HepG2 (cell line): ENCODE measurements around the gene MYL3. TPM values are rescaled to one million over a fixed set of nuclear protein-coding genes. Genes with fewer than 3 reads are reported as not detected.

ENCODE experiments used
- ATAC-seq: fragments of 200-7000 bp; cut with Tn5 transposase; 3 replicates; pipeline ENCODE4 v1.9.1; 2020; ENCODE audit warnings: mild to moderate bottlenecking, moderate library complexity
- BruUV-seq: library from RNA; stranded (reverse); fragments of 400-500 nt; replicated peaks from 2 replicates; lab custom pipeline; 2021; lab: Mats Ljungman, UMichigan
- CTCF ChIA-PET: fragments of 300-600 bp; formaldehyde crosslinking; extraction: SDS; loops from one replicate; lab custom pipeline; 2021; ENCODE audit warnings: low total read pairs, inconsistent platforms, low intra/inter-chr PET ratio; lab: Yijun Ruan, JAX
- POLR2A ChIA-PET: fragments of 350-600 bp; sonication (Branson Sonifier 250); formaldehyde crosslinking; loops from one replicate; lab custom pipeline; 2020; ENCODE audit warnings: antibody characterized with exemption, inconsistent platforms; lab: Yijun Ruan, JAX
- DNase-seq: peaks from one replicate; pipeline ENCODE4 v3.0.0-alpha.2; 2015; ENCODE audit warnings: low spot score
- FAIRE-seq: peaks from 3 replicates; lab custom pipeline; 2011; peaks lifted over from hg19 to GRCh38; lab: Jason Lieb, UNC
- H2AFZ ChIP-seq: one replicate; pipeline ENCODE4 v1.6.1; 2011; ENCODE audit warnings: low read length, inconsistent platforms
- H3K27ac ChIP-seq: fragments of 300-600 bp; 3 replicates; pipeline ENCODE4 v1.8.0; 2011; ENCODE audit warnings: mixed run types, mild to moderate bottlenecking, mixed read lengths, low read length, inconsistent platforms; ENCODE audit not compliant: insufficient read depth; ENCODE audit errors: extremely low read length
- H3K27me3 ChIP-seq, 2 experiments: fragments of 200-600 bp in 1 of 2; 2 replicates in 1 of 2; 3 replicates in 1 of 2; pipeline versions ENCODE4 v1.6.0 to v1.8.0; 2011; ENCODE audit warnings: low read length in 2 of 2, mild to moderate bottlenecking in 2 of 2, moderate library complexity in 2 of 2, inconsistent platforms in 1 of 2; ENCODE audit not compliant: insufficient read depth in 2 of 2, control insufficient read depth in 1 of 2
- H3K36me3 ChIP-seq, 2 experiments: fragments of 200-600 bp in 1 of 2; replicated peaks in 1 of 2; 2 replicates in 1 of 2; 3 replicates in 1 of 2; pipeline versions ENCODE4 v1.5.1 to v1.8.0; 2011; ENCODE audit warnings: low read length in 2 of 2, inconsistent platforms in 1 of 2; ENCODE audit not compliant: insufficient read depth in 2 of 2, control insufficient read depth in 1 of 2
- H3K4me1 ChIP-seq: 2 replicates; pipeline ENCODE4 v1.5.1; 2012; ENCODE audit warnings: low read length, inconsistent platforms; ENCODE audit not compliant: insufficient read depth
- H3K4me2 ChIP-seq: 2 replicates; pipeline ENCODE4 v1.6.0; 2011; ENCODE audit warnings: low read depth, low read length, inconsistent platforms
- H3K4me3 ChIP-seq, 3 experiments: fragments of 200-600 bp in 1 of 3; sonication (generic), shearing (Covaris generic) in 1 of 3; replicated peaks in 1 of 3; 2 replicates each; pipeline ENCODE4 v1.5.1; 2011 to 2016; ENCODE audit warnings: low read length in 3 of 3, inconsistent platforms in 2 of 3, low read depth in 2 of 3, mild to moderate bottlenecking in 2 of 3, control low read depth in 1 of 3, mixed read lengths in 1 of 3; ENCODE audit not compliant: insufficient read depth in 1 of 3
- H3K79me2 ChIP-seq: one replicate; pipeline ENCODE4 v1.6.1; 2011; ENCODE audit warnings: low read length, inconsistent platforms; ENCODE audit not compliant: insufficient read depth
- H3K9ac ChIP-seq: 2 replicates; pipeline ENCODE4 v1.6.0; 2011; ENCODE audit warnings: mild to moderate bottlenecking, low read depth, low read length, inconsistent platforms; ENCODE audit not compliant: insufficient read depth
- H3K9me3 ChIP-seq: 2 replicates; pipeline ENCODE4 v1.5.1; 2012; ENCODE audit warnings: mild to moderate bottlenecking, low read length
- H4K20me1 ChIP-seq: 2 replicates; pipeline ENCODE4 v1.6.0; 2011; ENCODE audit warnings: inconsistent platforms, mild to moderate bottlenecking, low read length, moderate library complexity; ENCODE audit not compliant: insufficient read depth
- ARID3A ChIP-seq: IDR thresholded peaks from 2 replicates; pipeline ENCODE4 v1.6.1; 2012; ENCODE audit warnings: low read depth, low read length, improper control_type of control experiment
- POGZ ChIP-seq: sonication (generic); formaldehyde crosslinking; IDR thresholded peaks from 2 replicates; pipeline ENCODE4 v1.4.0; 2020; ENCODE audit warnings: mild to moderate bottlenecking, missing genetic modification reagents
- SETDB1 ChIP-seq: sonication (generic); formaldehyde crosslinking; IDR thresholded peaks from 2 replicates; pipeline ENCODE4 v1.5.1; 2020; ENCODE audit warnings: missing genetic modification reagents, mild to moderate bottlenecking, borderline replicate concordance
- SIX4 ChIP-seq: sonication (generic); formaldehyde crosslinking; IDR thresholded peaks from 2 replicates; pipeline ENCODE4 v1.4.0; 2020; ENCODE audit warnings: missing genetic modification reagents
- TBX3 ChIP-seq: fragments of 450-650 bp; IDR thresholded peaks from 2 replicates; pipeline ENCODE4 v1.6.1; 2017; ENCODE audit warnings: antibody characterized with exemption, mild to moderate bottlenecking, inconsistent platforms, borderline replicate concordance
- TFAP4 ChIP-seq: sonication (generic); IDR thresholded peaks from 2 replicates; pipeline ENCODE4 v1.6.1; 2016; ENCODE audit warnings: low read depth, borderline replicate concordance
- USF2 ChIP-seq, 2 experiments: sonication (generic) in 1 of 2; formaldehyde crosslinking in 1 of 2; IDR thresholded peaks; 2 replicates each; pipeline versions ENCODE4 v1.5.1 to v1.6.1; 2011 to 2020; ENCODE audit warnings: borderline replicate concordance in 1 of 2, low read depth in 1 of 2, low read length in 1 of 2, mild to moderate bottlenecking in 1 of 2, missing genetic modification reagents in 1 of 2, moderate library complexity in 1 of 2
- ZBTB21 ChIP-seq: sonication (generic); formaldehyde crosslinking; IDR thresholded peaks from 2 replicates; pipeline ENCODE4 v1.4.0; 2020; ENCODE audit warnings: missing genetic modification reagents
- ZKSCAN1 ChIP-seq: fragments of 150-350 bp; IDR thresholded peaks from 2 replicates; pipeline ENCODE4 v1.6.1; 2014; ENCODE audit warnings: low read length
- ZNF10 ChIP-seq: sonication (generic); formaldehyde crosslinking; IDR thresholded peaks from 2 replicates; pipeline ENCODE4 v1.4.0; 2020; ENCODE audit warnings: mild to moderate bottlenecking, low read depth, missing genetic modification reagents, borderline replicate concordance
- ZNF460 ChIP-seq: sonication (generic); formaldehyde crosslinking; IDR thresholded peaks from 2 replicates; pipeline ENCODE4 v1.5.1; 2020; ENCODE audit warnings: missing genetic modification reagents, mild to moderate bottlenecking, borderline replicate concordance
- ZNF503 ChIP-seq: sonication (generic); formaldehyde crosslinking; IDR thresholded peaks from 2 replicates; pipeline ENCODE4 v1.4.0; 2020; ENCODE audit warnings: missing genetic modification reagents
- WGBS: methylation state at CpG from one replicate; pipeline ENCODE4 v1.1.6; 2017; ENCODE audit warnings: low lambda C conversion rate; 5-methylcytosine and 5-hydroxymethylcytosine counted together
- in situ Hi-C: cut with HindIII; loops from 2 replicates; pipeline ENCODE4 v1.10.0; 2017; ENCODE audit warnings: low pct_unique_long_range_greater_than_20kb; ENCODE audit not compliant: extremely low pct_ligation_motif_present
- intact Hi-C: fragments of 100-400 bp; cut with micrococcal nuclease; formaldehyde crosslinking; loops from one replicate; pipeline ENCODE4 v1.10.0; 2022; ENCODE audit not compliant: unreplicated experiment
- polyA plus RNA-seq, 8 experiments: library from polyadenylated mRNA; depleted of rRNA in 3 of 8; stranded (reverse) in 7 of 8; unstranded in 1 of 8; fragments of >200 nt; fragmentation: Illumina TruSeq in 4 of 8; extraction: Trizol in 4 of 8; gene quantifications; 2 replicates each; pipeline versions ENCODE4 v1.2.1 to v1.2.3, GENCODE V29; 2011 to 2016; ENCODE audit warnings: low read depth in 4 of 8, missing spikeins in 1 of 8, mixed read lengths in 1 of 8; ENCODE audit not compliant: insufficient read depth in 1 of 8
- total RNA-seq, 5 experiments: library from RNA; depleted of rRNA; stranded (reverse); fragments of >200 nt; fragmentation: Illumina TruSeq; extraction: Trizol; gene quantifications; 2 replicates each; pipeline ENCODE4 v1.2.3, GENCODE V29; 2016; ENCODE audit warnings: low read depth in 1 of 5
- TF ChIP-seq, protein P1 (sequence below): sonication (generic); formaldehyde crosslinking; conservative IDR thresholded peaks from 2 replicates; pipeline ENCODE4 v1.8.1; 2023; ENCODE audit warnings: missing genetic modification reagents
- TF ChIP-seq, protein P2 (sequence below): IDR thresholded peaks from 2 replicates; pipeline ENCODE4 v1.6.1; 2016; ENCODE audit warnings: low read depth, borderline replicate concordance

The MYL3 gene
- total and polyA plus RNA-seq, 2 of the 13 experiments (the other 11 are each of a cell fraction or from before 2014, with no cell fraction given) = not detected

- TF ChIP-seq ARID3A (no peak), ZKSCAN1 (no peak), SETDB1 (CRISPR knock-in tag) (no peak)
These were observed at the start of gene MYL3 (continued) for GRCh38 chr3:46863261-46863782.

DNA sequence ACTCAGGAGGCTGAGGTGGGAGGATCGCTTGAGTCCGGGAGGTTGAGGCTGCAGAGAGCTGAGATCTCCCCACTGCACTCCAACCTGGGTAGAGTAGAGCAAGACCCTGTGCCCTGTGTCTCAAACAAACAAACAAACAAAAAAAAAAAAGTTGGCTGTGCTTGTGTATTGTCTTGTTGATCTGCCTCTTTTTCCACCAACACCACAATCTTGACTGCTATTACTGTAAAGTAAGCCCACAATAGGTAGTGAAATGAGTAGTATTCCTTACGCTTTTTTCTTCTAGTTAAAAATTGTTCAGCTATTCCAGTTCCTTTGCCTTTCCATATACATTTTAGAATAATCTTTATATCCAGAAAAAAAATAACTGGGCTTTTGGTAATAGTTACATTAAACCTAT is 49.7 kb upstream of the MYL3 start:
- no peak overlapping the region for H3K4me3 ChIP-seq
- no peaks in the 10 kb centered on the region for H4K20me1 ChIP-seq
- H3K4me2 ChIP-seq = no peak overlapping the region
- H3K27me3 ChIP-seq = peaks cover 0 to 7% of the 10 kb centered on the region in 2 experiments; a peak in 1 of 5 replicates
- DNase-seq = no peak
- ChIA-PET CTCF (no interaction called here), POLR2A (no interaction called here)
- BruUV-seq = no TSS peak
- no peak overlapping the region for H2AFZ ChIP-seq
- 95% methylated on average over 3 of the region's 3 CpGs for WGBS
- H3K4me1 ChIP-seq = peaks cover 15% of the 10 kb centered on the region
- no peak for FAIRE-seq
- H3K36me3 ChIP-seq = peaks cover 3 to 8% of the 10 kb centered on the region in 2 experiments; a peak in 2 of 5 replicates
- intact Hi-C loops = no loop called here
- no peak overlapping the region for H3K9ac ChIP-seq
- no peaks in the 10 kb centered on the region; the same call in 1 of the 2 replicates for H3K9me3 ChIP-seq
- in situ Hi-C loops = no loop called here
- no peaks in the 10 kb centered on the region for H3K79me2 ChIP-seq
- no peak for ATAC-seq
- H3K27ac ChIP-seq = no peak overlapping the region
- no peak for TF ChIP-seq ZNF460 (CRISPR knock-in tag)
- no peak for TF ChIP-seq ZNF10 (CRISPR knock-in tag)
- TF ChIP-seq USF2 (IDR thresholded peaks at IDR 0.05; ENCODE audit: low read depth, low read length) = no peak
- TF ChIP-seq USF2 (CRISPR knock-in tag; IDR thresholded peaks at IDR 0.05; ENCODE audit: borderline replicate concordance) = no peak
- no peak for TF ChIP-seq TFAP4
- TF ChIP-seq ZNF503 = no peak
- no peak for TF ChIP-seq TBX3
- TF ChIP-seq, protein P1, sequence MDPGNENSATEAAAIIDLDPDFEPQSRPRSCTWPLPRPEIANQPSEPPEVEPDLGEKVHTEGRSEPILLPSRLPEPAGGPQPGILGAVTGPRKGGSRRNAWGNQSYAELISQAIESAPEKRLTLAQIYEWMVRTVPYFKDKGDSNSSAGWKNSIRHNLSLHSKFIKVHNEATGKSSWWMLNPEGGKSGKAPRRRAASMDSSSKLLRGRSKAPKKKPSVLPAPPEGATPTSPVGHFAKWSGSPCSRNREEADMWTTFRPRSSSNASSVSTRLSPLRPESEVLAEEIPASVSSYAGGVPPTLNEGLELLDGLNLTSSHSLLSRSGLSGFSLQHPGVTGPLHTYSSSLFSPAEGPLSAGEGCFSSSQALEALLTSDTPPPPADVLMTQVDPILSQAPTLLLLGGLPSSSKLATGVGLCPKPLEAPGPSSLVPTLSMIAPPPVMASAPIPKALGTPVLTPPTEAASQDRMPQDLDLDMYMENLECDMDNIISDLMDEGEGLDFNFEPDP = no peak
- no peak for TF ChIP-seq POGZ (CRISPR knock-in tag)
- TF ChIP-seq, protein P2, sequence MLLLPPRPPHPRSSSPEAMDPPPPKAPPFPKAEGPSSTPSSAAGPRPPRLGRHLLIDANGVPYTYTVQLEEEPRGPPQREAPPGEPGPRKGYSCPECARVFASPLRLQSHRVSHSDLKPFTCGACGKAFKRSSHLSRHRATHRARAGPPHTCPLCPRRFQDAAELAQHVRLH (CRISPR knock-in tag) = no peak
- TF ChIP-seq ZBTB21 = no peak
- TF ChIP-seq SIX4 (CRISPR knock-in tag) = no peak
